Osteocyte (in vitro differentiated cells): ENCODE measurements around the gene DOCK2. TPM values are rescaled to one million over a fixed set of nuclear protein-coding genes. Genes with fewer than 3 reads are reported as not detected.
A peak's percentile ranks its signal among the peaks of the same experiment; 100 is the strongest.

Source experiments
- DNase-seq: peaks from one replicate; pipeline ENCODE4 v3.0.0; 2021; ENCODE audit warnings: mixed read lengths; ENCODE audit not compliant: unreplicated experiment; ENCODE audit errors: extremely low spot score
- H3K27ac Mint-ChIP-seq: one replicate; pipeline ENCODE4 v1.8.0; 2021; ENCODE audit warnings: mild to moderate bottlenecking, mixed read lengths; ENCODE audit not compliant: unreplicated experiment
- H3K27me3 Mint-ChIP-seq: one replicate; pipeline ENCODE4 v1.8.0; 2021; ENCODE audit warnings: mixed read lengths; ENCODE audit not compliant: unreplicated experiment
- H3K36me3 Mint-ChIP-seq: one replicate; pipeline ENCODE4 v1.8.0; 2021; ENCODE audit warnings: mixed read lengths; ENCODE audit not compliant: unreplicated experiment
- H3K4me1 Mint-ChIP-seq: one replicate; pipeline ENCODE4 v1.8.0; 2021; ENCODE audit warnings: mixed read lengths; ENCODE audit not compliant: unreplicated experiment
- H3K4me3 Mint-ChIP-seq: one replicate; pipeline ENCODE4 v1.8.0; 2021; ENCODE audit warnings: mild to moderate bottlenecking, moderate library complexity, mixed read lengths; ENCODE audit not compliant: unreplicated experiment
- H3K9me3 Mint-ChIP-seq: one replicate; pipeline ENCODE4 v1.8.0; 2021; ENCODE audit warnings: mixed read lengths; ENCODE audit not compliant: unreplicated experiment
- CTCF ChIP-seq: fragments of 200-600 bp; sonication (generic); IDR thresholded peaks from 2 replicates; pipeline ENCODE4 v1.5.0; 2021; ENCODE audit warnings: antibody characterized with exemption, mild to moderate bottlenecking, moderate library complexity
- total RNA-seq: library from RNA; stranded (reverse); gene quantifications from 2 replicates; pipeline ENCODE4 v1.2.1, GENCODE V29; 2021

Gene DOCK2
- total RNA-seq, 1 donor from 2014 or later: 11.6 TPM

DNA sequence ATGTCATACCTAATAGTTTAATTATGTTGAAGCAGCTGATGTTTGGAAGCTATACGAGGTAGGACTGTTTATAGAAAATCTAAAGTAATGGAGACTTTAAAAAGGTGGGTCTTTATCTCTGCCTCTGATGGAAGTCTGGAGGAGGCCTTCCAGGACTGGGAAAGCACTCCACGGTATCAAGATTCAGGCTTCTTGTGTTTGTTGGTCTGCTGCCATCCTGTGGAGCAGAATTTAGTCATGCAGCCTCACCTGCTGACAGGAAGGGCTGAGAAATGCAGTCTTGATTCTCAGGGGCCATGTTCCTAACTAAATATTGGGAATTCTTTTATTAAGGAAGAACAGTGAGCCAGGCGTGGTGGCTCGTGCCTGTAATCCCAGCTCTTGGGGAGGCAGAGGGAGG is 37.6 kb upstream of the DOCK2 start:
- no peak for TF ChIP-seq CTCF
- H3K27me3 Mint-ChIP-seq: no peaks in the 10 kb centered on the region
- DNase-seq: no peak
- no peak overlapping the region for H3K4me3 Mint-ChIP-seq
- H3K27ac Mint-ChIP-seq: peak overlapping the region; percentile 64
- peaks cover 69% of the 10 kb centered on the region for H3K36me3 Mint-ChIP-seq
- H3K4me1 Mint-ChIP-seq: peaks cover 29% of the 10 kb centered on the region
- no peaks in the 10 kb centered on the region for H3K9me3 Mint-ChIP-seq

GRCh38 chr5:169602535-169602934 is 34.5 kb upstream of the DOCK2 start:
- H3K27me3 Mint-ChIP-seq: no peaks in the 10 kb centered on the region
- peaks cover 51% of the 10 kb centered on the region for H3K36me3 Mint-ChIP-seq
- H3K4me1 Mint-ChIP-seq: peaks cover 21% of the 10 kb centered on the region
- no peak overlapping the region for H3K4me3 Mint-ChIP-seq
- DNase-seq: no peak
- peaks cover 7% of the 10 kb centered on the region for H3K9me3 Mint-ChIP-seq
- TF ChIP-seq CTCF: no peak
- no peak overlapping the region for H3K27ac Mint-ChIP-seq

- Mint-ChIP-seq H3K27ac (peak overlapping the region; percentile 8), H3K4me1 (peaks cover 13% of the 10 kb centered on the region), H3K27me3 (no peaks in the 10 kb centered on the region), H3K9me3 (peaks cover 30% of the 10 kb centered on the region), H3K36me3 (peaks cover 29% of the 10 kb centered on the region), H3K4me3 (no peak overlapping the region)
- no peak for DNase-seq
- TF ChIP-seq CTCF: no peak
These were observed 30.8 kb upstream of the DOCK2 start for GRCh38 chr5:169606279-169606678.

DNA sequence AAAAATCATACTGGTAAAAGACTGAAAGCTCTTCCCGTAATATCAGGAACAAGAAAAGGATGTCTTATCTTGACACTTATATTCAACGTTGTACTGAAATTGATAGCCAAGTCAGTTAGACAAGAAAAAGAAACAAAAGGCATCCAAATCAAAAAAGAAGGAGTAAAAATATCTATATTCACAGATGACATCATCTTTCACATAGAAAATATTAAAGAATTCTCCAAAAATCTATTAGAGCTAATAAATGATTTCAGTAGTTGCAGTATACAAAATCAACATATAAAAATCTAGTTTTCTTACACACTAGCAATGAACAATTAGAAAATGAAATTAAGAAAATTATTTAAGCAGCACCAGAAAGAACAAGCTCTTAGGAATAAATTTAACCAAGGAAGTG is 29.2 kb upstream of the DOCK2 start:
- Mint-ChIP-seq H3K4me1 (peaks cover 5% of the 10 kb centered on the region), H3K36me3 (peaks cover 20% of the 10 kb centered on the region), H3K9me3 (peaks cover 44% of the 10 kb centered on the region), H3K27me3 (no peaks in the 10 kb centered on the region), H3K4me3 (no peak overlapping the region), H3K27ac (no peak overlapping the region)
- no peak for DNase-seq
- TF ChIP-seq CTCF: no peak

DNA sequence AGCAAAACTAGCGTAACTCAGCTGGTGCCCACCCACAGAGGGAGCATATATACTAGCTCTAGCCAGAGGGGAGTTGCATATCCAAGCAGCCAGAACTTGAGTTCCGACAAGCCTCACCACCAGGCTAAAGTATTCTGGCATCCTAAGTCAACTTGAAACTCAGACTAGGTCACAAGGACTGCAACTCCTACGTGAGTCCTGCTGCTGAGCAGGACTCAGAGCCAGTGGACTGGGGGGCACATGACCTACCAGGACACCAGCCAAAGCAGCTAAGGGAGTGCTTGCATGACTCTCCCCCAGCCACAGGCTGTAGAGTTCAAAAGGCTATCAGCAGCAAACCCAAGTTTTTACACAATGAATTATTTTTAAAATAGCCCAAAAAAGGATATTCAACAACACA is 27.4 kb upstream of the DOCK2 start:
- Mint-ChIP-seq H3K4me1 (peaks cover 13% of the 10 kb centered on the region), H3K4me3 (no peak overlapping the region), H3K9me3 (peaks cover 48% of the 10 kb centered on the region), H3K27ac (no peak overlapping the region), H3K27me3 (no peaks in the 10 kb centered on the region), H3K36me3 (peaks cover 9% of the 10 kb centered on the region)
- DNase-seq: no peak
- TF ChIP-seq CTCF: no peak
